ENCODE results near the gene DKKL1.
"Not testable (repeated sequence)": the region's sequence is repeated elsewhere in the genome, so short reads cannot be mapped to it uniquely, and the experiment has no call there.

DKKL1 gene

DNA sequence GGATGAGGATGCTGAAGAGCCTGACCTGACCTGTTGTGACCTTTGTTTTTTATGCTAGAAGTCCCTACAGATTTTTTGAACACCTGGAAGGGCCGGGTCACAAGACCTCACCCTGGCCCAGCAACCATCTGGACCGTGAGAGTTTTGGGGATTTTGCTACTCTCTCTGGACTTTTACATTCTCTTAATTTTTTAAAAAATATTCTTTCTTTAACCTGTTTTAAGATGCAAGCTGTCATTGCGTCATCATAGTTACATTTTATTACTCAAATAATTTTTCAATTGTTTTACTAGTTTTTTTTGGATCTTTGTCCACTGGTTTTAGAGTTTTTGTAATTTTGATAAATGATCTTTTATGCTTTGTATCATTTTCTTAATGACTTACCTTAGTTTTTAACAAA lies 7.5 kb downstream of the DKKL1 start:
- Histone ChIP-seq H3K27ac (ENCODE audit: low read length) (no peak overlapping the region), H3K4me3 (ENCODE audit: low read depth in 1 of 2, low read length in 2 of 2) (no peak overlapping the region), H3K79me2 (ENCODE audit: insufficient read depth, low read length) (no peaks in the 10 kb centered on the region), H4K20me1 (ENCODE audit: insufficient read depth, low read length) (no peaks in the 10 kb centered on the region), H3K9me3 (ENCODE audit: insufficient read depth, low read length, severe bottlenecking) (peaks cover 12% of the 10 kb centered on the region), H3K4me2 (ENCODE audit: insufficient read depth, low read length) (no peak overlapping the region), H3K27me3 (ENCODE audit: insufficient read depth, low read length, poor library complexity) (no peaks in the 10 kb centered on the region), H3K4me1 (ENCODE audit: insufficient read depth, low read length) (no peaks in the 10 kb centered on the region), H3K9ac (ENCODE audit: low read depth, low read length) (no peak overlapping the region), H2AFZ (ENCODE audit: low read depth, low read length) (no peak overlapping the region), H3K36me3 (ENCODE audit: insufficient read depth, low read length) (no peaks in the 10 kb centered on the region)
- TF ChIP-seq EZH2 (IDR thresholded peaks at IDR 0.05; ENCODE audit: borderline replicate concordance, low read depth, low read length, severe bottlenecking): no peak
- TF ChIP-seq, protein P1, sequence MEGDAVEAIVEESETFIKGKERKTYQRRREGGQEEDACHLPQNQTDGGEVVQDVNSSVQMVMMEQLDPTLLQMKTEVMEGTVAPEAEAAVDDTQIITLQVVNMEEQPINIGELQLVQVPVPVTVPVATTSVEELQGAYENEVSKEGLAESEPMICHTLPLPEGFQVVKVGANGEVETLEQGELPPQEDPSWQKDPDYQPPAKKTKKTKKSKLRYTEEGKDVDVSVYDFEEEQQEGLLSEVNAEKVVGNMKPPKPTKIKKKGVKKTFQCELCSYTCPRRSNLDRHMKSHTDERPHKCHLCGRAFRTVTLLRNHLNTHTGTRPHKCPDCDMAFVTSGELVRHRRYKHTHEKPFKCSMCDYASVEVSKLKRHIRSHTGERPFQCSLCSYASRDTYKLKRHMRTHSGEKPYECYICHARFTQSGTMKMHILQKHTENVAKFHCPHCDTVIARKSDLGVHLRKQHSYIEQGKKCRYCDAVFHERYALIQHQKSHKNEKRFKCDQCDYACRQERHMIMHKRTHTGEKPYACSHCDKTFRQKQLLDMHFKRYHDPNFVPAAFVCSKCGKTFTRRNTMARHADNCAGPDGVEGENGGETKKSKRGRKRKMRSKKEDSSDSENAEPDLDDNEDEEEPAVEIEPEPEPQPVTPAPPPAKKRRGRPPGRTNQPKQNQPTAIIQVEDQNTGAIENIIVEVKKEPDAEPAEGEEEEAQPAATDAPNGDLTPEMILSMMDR (IDR thresholded peaks at IDR 0.05; ENCODE audit: borderline replicate concordance, extremely low read depth, low read length, poor library complexity, severe bottlenecking): no peak
- ATAC-seq (ENCODE audit: insufficient read depth, low read depth): no peak
- no peak for DNase-seq

DNA sequence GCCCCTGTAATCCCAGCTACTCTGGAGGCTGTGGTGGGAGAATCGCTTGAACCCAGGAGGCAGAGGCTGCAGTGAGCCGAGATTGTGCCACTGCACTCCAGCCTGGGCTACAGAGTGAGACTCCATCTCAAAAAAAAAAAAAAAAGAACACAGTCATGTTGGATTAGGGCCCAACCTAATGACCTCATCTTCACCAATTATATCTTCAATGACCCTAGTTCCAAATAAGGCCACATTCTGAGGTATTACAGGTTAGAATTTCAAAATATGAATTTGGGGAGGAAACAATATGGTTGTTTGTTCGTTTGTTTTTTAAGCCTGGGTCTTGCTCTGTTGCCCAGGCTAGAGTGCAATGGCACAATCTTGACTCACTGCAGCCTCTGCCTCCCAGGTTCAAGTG lies 9.5 kb downstream of the DKKL1 start:
- not testable (repeated sequence) for H3K36me3 ChIP-seq (ENCODE audit: insufficient read depth, low read length); H3K4me1 ChIP-seq (ENCODE audit: insufficient read depth, low read length); H4K20me1 ChIP-seq (ENCODE audit: insufficient read depth, low read length); ATAC-seq (ENCODE audit: insufficient read depth, low read depth); H3K27ac ChIP-seq (ENCODE audit: low read length); H3K79me2 ChIP-seq (ENCODE audit: insufficient read depth, low read length); DNase-seq; H3K27me3 ChIP-seq (ENCODE audit: insufficient read depth, low read length, poor library complexity); H3K4me2 ChIP-seq (ENCODE audit: insufficient read depth, low read length); H3K4me3 ChIP-seq (ENCODE audit: low read depth in 1 of 2, low read length in 2 of 2); H3K9ac ChIP-seq (ENCODE audit: low read depth, low read length); H2AFZ ChIP-seq (ENCODE audit: low read depth, low read length)
- H3K9me3 ChIP-seq (ENCODE audit: insufficient read depth, low read length, severe bottlenecking): peaks cover 12% of the 10 kb centered on the region

DNA sequence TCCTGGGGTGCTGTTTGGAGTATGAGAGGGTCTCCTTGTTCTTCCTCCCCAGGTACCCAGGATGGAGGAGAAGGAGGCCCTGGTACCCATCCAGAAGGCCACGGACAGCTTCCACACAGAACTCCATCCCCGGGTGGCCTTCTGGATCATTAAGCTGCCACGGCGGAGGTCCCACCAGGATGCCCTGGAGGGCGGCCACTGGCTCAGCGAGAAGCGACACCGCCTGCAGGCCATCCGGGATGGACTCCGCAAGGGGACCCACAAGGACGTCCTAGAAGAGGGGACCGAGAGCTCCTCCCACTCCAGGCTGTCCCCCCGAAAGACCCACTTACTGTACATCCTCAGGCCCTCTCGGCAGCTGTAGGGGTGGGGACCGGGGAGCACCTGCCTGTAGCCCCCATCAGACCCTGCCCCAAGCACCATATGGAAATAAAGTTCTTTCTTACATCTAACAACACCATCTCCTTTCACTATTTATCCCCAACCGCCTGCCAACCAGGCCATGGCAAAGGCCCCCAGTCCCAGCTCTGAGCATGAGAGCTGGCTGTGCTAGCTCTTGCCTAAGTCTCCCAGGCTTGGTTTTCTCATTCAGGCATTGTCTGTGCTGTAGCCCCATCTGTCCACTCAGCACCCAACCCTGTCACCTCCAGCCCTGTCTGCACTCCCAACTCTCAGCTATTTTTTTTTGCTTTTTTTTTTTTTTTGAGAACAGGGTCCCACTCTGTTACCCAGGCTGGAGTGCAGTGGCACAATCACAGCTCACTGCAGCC lies 11.2 kb downstream of the DKKL1 start:
- H3K9me3 ChIP-seq (ENCODE audit: insufficient read depth, low read length, severe bottlenecking): peaks cover under 1% of the 10 kb centered on the region
- no peaks in the 10 kb centered on the region for H3K79me2 ChIP-seq (ENCODE audit: insufficient read depth, low read length)
- TF ChIP-seq EZH2 (IDR thresholded peaks at IDR 0.05; ENCODE audit: borderline replicate concordance, low read depth, low read length, severe bottlenecking): no peak
- TF ChIP-seq, protein P1 (IDR thresholded peaks at IDR 0.05; ENCODE audit: borderline replicate concordance, extremely low read depth, low read length, poor library complexity, severe bottlenecking): no peak
- H3K4me2 ChIP-seq (ENCODE audit: insufficient read depth, low read length): no peak overlapping the region
- DNase-seq: no peak
- no peaks in the 10 kb centered on the region for H4K20me1 ChIP-seq (ENCODE audit: insufficient read depth, low read length)
- no peaks in the 10 kb centered on the region for H3K36me3 ChIP-seq (ENCODE audit: insufficient read depth, low read length)
- ATAC-seq (ENCODE audit: insufficient read depth, low read depth): no peak
- no peak overlapping the region for H2AFZ ChIP-seq (ENCODE audit: low read depth, low read length)
- no peak overlapping the region for H3K9ac ChIP-seq (ENCODE audit: low read depth, low read length)
- no peak overlapping the region for H3K27ac ChIP-seq (ENCODE audit: low read length)
- H3K4me1 ChIP-seq (ENCODE audit: insufficient read depth, low read length): no peaks in the 10 kb centered on the region
- H3K4me3 ChIP-seq (ENCODE audit: low read depth in 1 of 2, low read length in 2 of 2): no peak overlapping the region
- H3K27me3 ChIP-seq (ENCODE audit: insufficient read depth, low read length, poor library complexity): no peaks in the 10 kb centered on the region

- ATAC-seq (ENCODE audit: insufficient read depth, low read depth): no peak
- no peak for DNase-seq
- Histone ChIP-seq H2AFZ (ENCODE audit: low read depth, low read length) (no peak overlapping the region), H3K9ac (ENCODE audit: low read depth, low read length) (no peak overlapping the region), H3K27me3 (ENCODE audit: insufficient read depth, low read length, poor library complexity) (no peaks in the 10 kb centered on the region), H3K9me3 (ENCODE audit: insufficient read depth, low read length, severe bottlenecking) (no peaks in the 10 kb centered on the region), H3K79me2 (ENCODE audit: insufficient read depth, low read length) (no peaks in the 10 kb centered on the region), H3K4me3 (ENCODE audit: low read depth in 1 of 2, low read length in 2 of 2) (no peak overlapping the region), H4K20me1 (ENCODE audit: insufficient read depth, low read length) (no peaks in the 10 kb centered on the region), H3K36me3 (ENCODE audit: insufficient read depth, low read length) (no peaks in the 10 kb centered on the region), H3K4me1 (ENCODE audit: insufficient read depth, low read length) (no peaks in the 10 kb centered on the region), H3K4me2 (ENCODE audit: insufficient read depth, low read length) (no peak overlapping the region), H3K27ac (ENCODE audit: low read length) (no peak overlapping the region)
- TF ChIP-seq, protein P1 (IDR thresholded peaks at IDR 0.05; ENCODE audit: borderline replicate concordance, extremely low read depth, low read length, poor library complexity, severe bottlenecking): no peak
- TF ChIP-seq EZH2 (IDR thresholded peaks at IDR 0.05; ENCODE audit: borderline replicate concordance, low read depth, low read length, severe bottlenecking): no peak
Measured at GRCh38 chr19:49378512-49378911, 14.8 kb downstream of the DKKL1 start.

Measured in DND-41 (cell line).